ENCODE results near the gene SERPINA4.

GRCh38 chr14:94601884-94602391, 40.7 kb downstream of the SERPINA4 start:
- no peak for TF ChIP-seq CTCF (conservative IDR thresholded peaks at IDR 0.05 in 1 of 2, IDR thresholded peaks at IDR 0.05 in 1 of 2; ENCODE audit: low read depth in 1 of 2, low read length in 2 of 2)
- no peak for TF ChIP-seq EZH2 (IDR thresholded peaks at IDR 0.05; ENCODE audit: low read length, missing control alignments)

Data from fibroblast of lung (primary cell).